HUES48 (cell line): Measurements from ENCODE around the gene KCNE3.

Experiments used
- H3K27ac ChIP-seq: one replicate; pipeline ENCODE4 v1.7.0; 2013; ENCODE audit warnings: low read depth, low read length, inconsistent platforms
- H3K27me3 ChIP-seq: 2 replicates; pipeline ENCODE4 v1.6.1; 2013; ENCODE audit warnings: mild to moderate bottlenecking, low read length; ENCODE audit not compliant: control insufficient read depth, insufficient read depth
- H3K36me3 ChIP-seq: 2 replicates; pipeline ENCODE4 v1.6.1; 2013; ENCODE audit warnings: low read length; ENCODE audit not compliant: control insufficient read depth, insufficient read depth
- H3K4me1 ChIP-seq: 2 replicates; pipeline ENCODE4 v1.6.1; 2013; ENCODE audit warnings: mild to moderate bottlenecking, low read length; ENCODE audit not compliant: control insufficient read depth, insufficient read depth
- H3K4me3 ChIP-seq: 2 replicates; pipeline ENCODE4 v1.5.1; 2013; ENCODE audit warnings: mild to moderate bottlenecking, low read depth, low read length
- H3K9ac ChIP-seq: 2 replicates; pipeline ENCODE4 v1.6.1; 2013; ENCODE audit warnings: mild to moderate bottlenecking, low read depth, low read length, moderate library complexity
- H3K9me3 ChIP-seq: 2 replicates; pipeline ENCODE4 v1.6.1; 2013; ENCODE audit warnings: low read length; ENCODE audit not compliant: control insufficient read depth, insufficient read depth

The KCNE3 gene

GRCh38 chr11:74470526-74470925 is 3.2 kb upstream of the KCNE3 start:
- H3K9ac ChIP-seq, result no peak overlapping the region
- H3K4me3 ChIP-seq, result no peak overlapping the region
- no peaks in the 10 kb centered on the region for H3K9me3 ChIP-seq
- H3K27me3 ChIP-seq, result peaks cover 23% of the 10 kb centered on the region
- H3K4me1 ChIP-seq, result peaks cover 12% of the 10 kb centered on the region
- no peak overlapping the region for H3K27ac ChIP-seq
- no peaks in the 10 kb centered on the region for H3K36me3 ChIP-seq

- Histone ChIP-seq H3K9ac (no peak overlapping the region), H3K27me3 (peaks cover 23% of the 10 kb centered on the region), H3K9me3 (no peaks in the 10 kb centered on the region), H3K36me3 (no peaks in the 10 kb centered on the region), H3K27ac (no peak overlapping the region), H3K4me3 (no peak overlapping the region), H3K4me1 (peaks cover 12% of the 10 kb centered on the region)
These were observed 1.6 kb upstream of the KCNE3 start for GRCh38 chr11:74468936-74469335.

- peaks cover 12% of the 10 kb centered on the region for H3K4me1 ChIP-seq
- H3K27me3 ChIP-seq, result peaks cover 23% of the 10 kb centered on the region
- H3K9me3 ChIP-seq, result no peaks in the 10 kb centered on the region
- H3K36me3 ChIP-seq, result no peaks in the 10 kb centered on the region
- H3K9ac ChIP-seq, result no peak overlapping the region
- no peak overlapping the region for H3K4me3 ChIP-seq
- no peak overlapping the region for H3K27ac ChIP-seq
These were observed 1.2 kb upstream of the KCNE3 start for GRCh38 chr11:74468521-74468920.

- H3K27me3 ChIP-seq, result peaks cover 23% of the 10 kb centered on the region
- no peak overlapping the region for H3K9ac ChIP-seq
- H3K27ac ChIP-seq, result no peak overlapping the region
- no peaks in the 10 kb centered on the region for H3K36me3 ChIP-seq
- H3K4me3 ChIP-seq, result peak overlapping the region; percentile 68; the same call in 1 of the 2 replicates
- H3K4me1 ChIP-seq, result peaks cover 12% of the 10 kb centered on the region
- H3K9me3 ChIP-seq, result no peaks in the 10 kb centered on the region
These were observed 709 bp upstream of the KCNE3 start for GRCh38 chr11:74468058-74468457.

GRCh38 chr11:74465291-74465708 is 2.0 kb downstream of the KCNE3 start:
- Histone ChIP-seq H3K36me3 (no peaks in the 10 kb centered on the region), H3K9me3 (no peaks in the 10 kb centered on the region), H3K9ac (no peak overlapping the region), H3K4me1 (peaks cover 16% of the 10 kb centered on the region), H3K27ac (no peak overlapping the region), H3K27me3 (peaks cover 23% of the 10 kb centered on the region), H3K4me3 (no peak overlapping the region)

GRCh38 chr11:74464746-74465145 is 2.6 kb downstream of the KCNE3 start:
- peaks cover 16% of the 10 kb centered on the region for H3K4me1 ChIP-seq
- no peaks in the 10 kb centered on the region for H3K9me3 ChIP-seq
- no peak overlapping the region for H3K27ac ChIP-seq
- no peak overlapping the region for H3K4me3 ChIP-seq
- no peaks in the 10 kb centered on the region for H3K36me3 ChIP-seq
- peaks cover 23% of the 10 kb centered on the region for H3K27me3 ChIP-seq
- H3K9ac ChIP-seq, result no peak overlapping the region

GRCh38 chr11:74463216-74463615 is 4.1 kb downstream of the KCNE3 start:
- Histone ChIP-seq H3K4me1 (peaks cover 13% of the 10 kb centered on the region), H3K9me3 (no peaks in the 10 kb centered on the region), H3K9ac (no peak overlapping the region), H3K36me3 (no peaks in the 10 kb centered on the region), H3K27me3 (peaks cover 21% of the 10 kb centered on the region), H3K27ac (no peak overlapping the region), H3K4me3 (no peak overlapping the region)

GRCh38 chr11:74462631-74463030 is 4.7 kb downstream of the KCNE3 start:
- Histone ChIP-seq H3K4me1 (peaks cover 8% of the 10 kb centered on the region), H3K9me3 (no peaks in the 10 kb centered on the region), H3K27ac (no peak overlapping the region), H3K36me3 (no peaks in the 10 kb centered on the region), H3K4me3 (no peak overlapping the region), H3K27me3 (peaks cover 15% of the 10 kb centered on the region), H3K9ac (no peak overlapping the region)

GRCh38 chr11:74462009-74462408 is 5.3 kb downstream of the KCNE3 start:
- Histone ChIP-seq H3K4me1 (peaks cover 6% of the 10 kb centered on the region; the same call in 1 of the 2 replicates), H3K9ac (no peak overlapping the region), H3K27me3 (peaks cover 13% of the 10 kb centered on the region), H3K4me3 (no peak overlapping the region), H3K36me3 (no peaks in the 10 kb centered on the region), H3K9me3 (no peaks in the 10 kb centered on the region), H3K27ac (no peak overlapping the region)

GRCh38 chr11:74460481-74461154 is 6.7 kb downstream of the KCNE3 start:
- no peak overlapping the region for H3K27ac ChIP-seq
- no peak overlapping the region for H3K4me3 ChIP-seq
- no peaks in the 10 kb centered on the region; the same call in 1 of the 2 replicates for H3K27me3 ChIP-seq
- no peaks in the 10 kb centered on the region for H3K36me3 ChIP-seq
- no peaks in the 10 kb centered on the region for H3K9me3 ChIP-seq
- peaks cover 4% of the 10 kb centered on the region; the same call in 1 of the 2 replicates for H3K4me1 ChIP-seq
- no peak overlapping the region for H3K9ac ChIP-seq

- Histone ChIP-seq H3K9me3 (no peaks in the 10 kb centered on the region), H3K36me3 (no peaks in the 10 kb centered on the region), H3K9ac (no peak overlapping the region), H3K4me1 (peaks cover 4% of the 10 kb centered on the region; the same call in 1 of the 2 replicates), H3K27me3 (no peaks in the 10 kb centered on the region; the same call in 1 of the 2 replicates), H3K4me3 (no peak overlapping the region), H3K27ac (no peak overlapping the region)
These were observed 7.3 kb downstream of the KCNE3 start for GRCh38 chr11:74460065-74460464.
